GM19035 (cell line): Measurements from ENCODE around the gene OXNAD1.
"Not testable (repeated sequence)": the region's sequence is repeated elsewhere in the genome, so short reads cannot be mapped to it uniquely, and the experiment has no call there.

Experiments used
- ATAC-seq: cut with Tn5 transposase; IDR thresholded peaks from one replicate; pipeline ENCODE4 v1.9.1; 2021; ENCODE audit not compliant: unreplicated experiment

The OXNAD1 gene

DNA sequence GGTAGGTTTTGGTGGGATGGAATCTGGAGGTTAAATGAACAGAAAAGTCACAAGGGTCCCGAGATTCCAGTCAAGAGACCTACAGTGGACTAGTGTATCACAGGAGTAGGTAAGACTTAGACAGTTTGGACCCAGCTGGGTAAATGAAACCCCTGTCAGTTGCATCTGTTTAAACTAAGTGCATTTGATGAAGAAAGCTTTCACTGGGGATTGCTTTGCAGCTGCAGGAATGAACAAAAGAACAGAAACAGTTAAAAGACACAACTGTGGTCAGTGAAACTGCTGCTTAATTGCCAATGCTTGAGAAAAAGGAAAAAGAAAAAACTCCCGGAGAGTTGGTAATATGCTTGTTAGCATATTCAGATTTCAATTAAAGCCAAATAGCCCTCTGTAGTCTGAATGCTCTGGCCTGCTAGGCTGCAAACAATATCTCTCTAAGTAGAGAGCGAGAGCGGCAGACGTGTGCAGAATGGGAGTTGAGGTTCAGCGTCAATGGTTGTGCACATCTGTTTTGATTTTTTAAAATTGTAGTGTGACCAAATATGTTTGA lies 37.1 kb downstream of the OXNAD1 start:
- ATAC-seq = no peak

DNA sequence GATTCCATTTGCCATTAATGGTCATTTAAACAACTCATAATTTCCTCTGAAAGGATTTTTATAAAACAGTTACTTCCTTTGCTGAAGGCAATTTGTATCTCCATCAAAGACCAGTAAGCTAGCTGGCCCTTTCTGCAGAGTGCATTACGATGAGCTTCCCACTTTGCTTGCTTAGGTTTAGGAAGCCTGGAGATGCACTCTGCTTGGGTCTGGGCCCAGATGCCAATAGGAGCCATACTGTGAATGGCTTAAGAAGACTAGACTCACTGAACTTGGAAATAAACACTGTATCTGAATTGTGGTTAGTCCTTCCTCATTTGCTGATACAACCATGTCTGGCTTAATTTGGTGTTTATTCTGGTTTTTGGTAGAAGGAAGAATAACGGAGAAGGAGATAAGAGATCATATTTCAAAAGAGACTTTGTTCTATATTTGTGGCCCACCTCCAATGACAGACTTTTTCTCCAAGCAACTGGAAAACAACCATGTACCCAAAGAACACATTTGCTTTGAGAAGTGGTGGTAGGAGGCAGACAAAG lies 38.1 kb downstream of the OXNAD1 start:
- no peak for ATAC-seq

DNA sequence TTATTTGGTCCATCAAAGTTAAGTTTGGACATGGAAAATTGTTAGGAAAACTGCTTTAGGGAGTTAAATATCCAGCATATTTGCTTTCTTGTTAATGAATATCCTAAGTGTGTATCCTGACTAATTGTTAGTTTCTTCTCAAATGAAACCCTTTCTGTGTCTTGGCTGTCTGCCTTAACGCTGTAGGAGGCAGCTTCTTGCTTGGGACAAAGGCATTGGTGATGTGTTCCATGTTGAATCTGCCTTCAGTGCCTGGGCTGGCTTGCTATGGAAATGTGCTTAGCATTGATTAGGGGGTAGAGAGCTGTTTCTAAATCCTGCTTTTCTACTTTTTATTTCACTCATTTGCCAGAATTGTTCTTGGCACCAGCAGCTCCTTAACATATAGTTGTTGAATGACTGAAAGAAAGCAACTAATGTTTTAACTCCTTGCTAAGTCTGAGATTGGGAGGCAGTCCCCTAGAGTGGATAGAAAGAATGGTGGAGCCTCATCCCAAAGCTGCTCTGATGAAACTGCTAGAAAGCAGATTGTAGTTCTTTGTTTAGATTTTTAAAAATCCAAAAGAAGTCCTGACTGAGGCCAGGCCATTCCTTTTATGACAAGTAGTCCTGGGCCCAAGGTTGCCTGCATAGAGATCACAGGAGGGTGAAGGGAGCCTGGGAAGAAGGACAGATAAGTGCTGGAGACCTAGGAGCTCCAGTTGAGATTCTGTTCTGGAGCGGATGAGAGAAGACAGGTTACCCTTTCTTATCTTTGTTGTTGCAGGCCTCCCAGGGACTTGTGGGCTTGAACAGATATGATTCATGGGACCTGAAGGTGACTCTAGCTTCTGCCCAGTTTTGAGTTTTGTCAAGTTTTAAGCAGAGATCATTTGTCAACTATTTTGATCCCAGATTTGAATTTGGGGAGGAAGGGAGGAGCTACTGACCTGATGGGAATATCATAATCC lies 39.3 kb downstream of the OXNAD1 start:
- no peak for ATAC-seq

DNA sequence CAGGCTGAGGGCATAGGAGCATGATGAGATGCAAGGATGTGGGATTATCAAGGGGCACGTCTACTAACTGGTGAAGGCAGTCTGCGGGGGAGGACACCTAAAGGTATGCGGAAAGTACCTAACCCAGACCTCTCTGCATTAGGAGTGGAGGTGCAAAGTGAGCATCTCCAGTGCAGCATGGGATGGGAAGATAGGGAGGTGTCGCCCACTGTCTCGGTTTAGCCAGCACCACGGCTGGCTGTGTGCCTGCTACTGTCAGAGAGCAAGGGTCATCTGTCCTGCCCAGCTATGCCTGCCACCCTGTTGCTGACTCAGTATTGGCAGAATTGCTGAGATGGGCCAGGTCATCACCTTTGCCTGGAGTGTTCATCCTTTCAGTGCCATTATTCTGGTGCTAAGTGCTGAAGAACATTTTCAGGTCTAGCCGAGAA lies 40.1 kb downstream of the OXNAD1 start:
- ATAC-seq = no peak

DNA sequence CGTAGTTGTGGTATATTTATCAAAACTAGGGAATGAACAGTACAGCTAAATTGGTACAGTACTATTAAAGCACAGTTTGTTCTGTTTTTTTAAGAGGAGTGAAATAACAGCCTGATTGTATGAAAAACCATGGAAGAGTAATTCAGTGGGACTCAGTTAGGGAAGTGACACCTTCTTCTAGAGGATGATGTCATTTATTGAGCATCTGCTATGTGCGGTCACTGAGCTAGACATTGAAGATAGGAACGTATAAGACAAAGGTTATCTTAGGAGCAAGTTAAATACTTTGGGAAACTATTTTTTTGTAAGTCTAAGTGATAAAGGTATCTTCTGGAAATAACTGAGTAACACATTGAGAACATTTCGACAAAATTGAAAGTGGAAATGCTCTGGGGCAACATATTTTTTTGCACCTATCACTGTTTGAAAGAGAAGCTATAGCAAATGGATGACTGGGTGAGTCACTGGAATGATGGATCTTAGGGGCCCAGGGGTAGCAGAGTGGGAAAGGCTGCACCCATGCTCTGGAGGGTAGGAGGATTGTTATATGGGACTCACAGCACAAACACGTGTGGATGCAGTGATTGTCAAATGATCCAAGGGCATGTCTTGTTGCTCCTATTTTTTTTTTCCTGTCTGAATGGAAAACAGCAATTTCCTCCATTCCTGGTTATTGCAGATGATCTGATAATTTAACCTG lies 43.0 kb downstream of the OXNAD1 start:
- no peak for ATAC-seq

DNA sequence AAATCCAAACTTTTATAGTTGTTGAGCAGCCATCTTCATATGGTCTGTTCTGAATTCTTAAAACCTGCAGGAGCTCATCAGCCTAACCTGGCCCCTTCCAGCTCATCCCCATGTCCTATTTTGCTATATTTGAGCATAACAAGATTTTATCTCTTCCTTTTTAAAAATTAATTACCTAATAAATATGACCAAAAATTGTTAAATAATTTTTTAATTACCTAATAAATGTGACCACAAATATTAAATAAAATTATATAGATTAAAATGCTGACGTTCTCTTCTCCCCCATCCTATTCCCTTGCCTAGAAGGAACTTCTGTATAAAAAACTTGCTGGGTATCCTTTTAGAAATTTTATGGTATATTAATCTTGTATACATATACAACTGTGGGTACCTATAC lies 43.7 kb downstream of the OXNAD1 start:
- no peak for ATAC-seq

DNA sequence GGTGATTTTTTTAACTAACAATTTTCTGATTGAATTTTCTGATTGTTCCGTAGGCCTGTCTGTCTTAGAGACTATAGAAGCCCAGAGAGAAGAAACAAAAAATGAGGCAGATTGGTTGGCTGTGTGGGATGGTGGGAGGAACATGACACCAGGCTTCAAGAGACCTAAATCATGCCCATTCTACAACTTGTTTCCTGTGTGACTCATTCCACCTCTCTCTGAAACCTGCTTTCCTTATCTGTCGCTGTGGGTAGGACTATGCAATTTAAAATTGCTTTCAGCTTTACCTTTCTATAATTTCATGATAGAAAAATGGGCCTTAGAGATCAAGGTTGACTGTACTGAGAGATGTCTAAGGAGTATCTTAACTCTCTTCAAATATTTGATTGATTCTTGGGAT lies 44.5 kb downstream of the OXNAD1 start:
- ATAC-seq = peak; percentile 86

DNA sequence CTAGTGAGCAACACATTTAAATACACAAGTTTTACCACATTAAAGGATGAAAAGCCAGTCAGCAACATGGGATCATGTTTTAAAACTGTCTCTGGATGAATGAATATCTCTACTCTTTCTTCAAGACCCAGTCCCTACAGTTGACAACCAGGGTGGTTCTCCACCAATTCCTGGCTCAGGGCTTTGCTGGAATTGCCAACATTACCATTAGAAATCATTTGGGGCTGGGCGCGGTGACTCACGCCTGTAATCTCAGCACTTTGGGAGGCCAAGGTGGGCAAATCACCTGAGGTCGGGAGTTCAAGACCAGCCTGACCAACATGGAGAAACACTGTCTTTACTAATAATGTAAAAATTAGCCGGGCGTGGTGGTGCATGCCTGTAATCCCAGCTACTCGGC lies 45.5 kb downstream of the OXNAD1 start:
- not testable (repeated sequence) for ATAC-seq

DNA sequence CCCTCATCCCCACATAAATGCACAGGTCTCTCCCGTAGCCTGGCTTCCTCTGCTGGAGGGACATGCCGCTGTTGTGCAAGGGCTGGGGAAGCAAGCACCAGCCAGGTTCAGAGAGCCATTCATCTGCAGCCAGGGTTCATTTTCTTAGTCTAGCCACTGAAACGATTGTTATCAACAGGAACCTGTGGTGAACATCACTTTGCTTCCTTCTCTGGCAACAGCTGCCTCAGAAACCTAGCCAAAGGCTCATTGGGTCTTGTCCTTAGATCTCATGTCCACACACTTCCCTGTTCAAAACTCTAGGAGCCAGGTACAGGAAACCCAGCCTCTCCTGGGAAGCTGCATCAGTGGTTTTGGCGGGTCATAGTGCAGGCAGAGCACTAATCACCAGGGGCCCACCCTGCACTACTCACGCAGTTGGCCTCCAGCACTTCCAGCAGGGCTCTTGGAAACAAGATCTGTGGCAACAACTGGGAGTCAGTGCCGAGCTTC lies 47.0 kb downstream of the OXNAD1 start:
- no peak for ATAC-seq

DNA sequence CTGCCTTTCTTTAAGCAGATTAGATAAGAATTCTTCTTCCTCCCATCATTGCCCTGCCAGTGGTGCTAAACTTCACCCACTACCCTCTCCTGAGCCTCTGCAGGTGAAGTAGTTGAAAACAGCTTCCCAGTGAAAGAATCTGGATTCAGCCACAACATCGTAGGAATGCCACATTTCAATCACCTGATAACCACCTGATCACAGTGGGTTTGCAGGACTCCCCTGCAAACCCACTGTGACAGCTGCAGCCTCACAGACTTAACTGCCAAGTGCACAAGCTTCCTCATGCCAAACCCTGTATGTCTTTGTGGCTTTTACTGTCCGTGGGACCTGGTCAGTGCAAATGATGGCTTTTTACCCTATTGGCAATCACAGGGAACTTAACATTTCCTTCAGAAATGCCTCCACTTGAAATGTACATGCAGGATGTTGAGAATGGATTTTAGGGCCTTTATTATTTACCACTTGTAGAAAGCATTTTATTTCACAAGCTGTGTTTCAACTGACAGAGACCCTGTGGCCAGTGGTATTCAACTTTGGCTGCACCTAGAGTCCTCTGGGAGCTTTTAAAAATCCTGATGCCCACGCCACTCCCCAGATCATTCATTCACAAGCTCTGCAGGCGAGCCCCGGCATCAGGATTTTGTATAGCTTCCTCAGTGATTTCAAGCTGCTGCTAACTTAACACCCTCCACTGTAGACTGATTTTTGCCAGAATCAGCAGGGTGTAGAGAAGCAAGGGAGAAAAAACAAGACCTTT lies 49.1 kb downstream of the OXNAD1 start:
- no peak for ATAC-seq

DNA sequence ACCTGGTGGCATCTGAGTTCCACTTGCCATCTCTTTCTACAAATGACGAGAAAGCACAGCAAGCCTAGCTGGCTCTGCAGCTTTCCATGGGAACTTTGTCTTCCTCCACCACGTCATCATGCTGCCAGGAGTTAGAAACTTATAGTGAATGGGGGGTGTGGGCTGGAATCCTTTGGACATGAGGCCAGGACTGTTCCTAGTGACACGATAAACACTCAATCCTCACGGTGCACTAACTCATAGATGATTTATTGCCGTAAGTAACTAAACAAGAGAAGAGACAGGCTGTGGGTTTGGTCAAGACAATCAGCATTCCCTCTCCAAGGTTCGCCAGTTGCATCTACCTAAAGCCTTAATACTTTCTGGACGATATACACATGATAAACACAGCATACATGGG lies 50.6 kb downstream of the OXNAD1 start:
- no peak for ATAC-seq

DNA sequence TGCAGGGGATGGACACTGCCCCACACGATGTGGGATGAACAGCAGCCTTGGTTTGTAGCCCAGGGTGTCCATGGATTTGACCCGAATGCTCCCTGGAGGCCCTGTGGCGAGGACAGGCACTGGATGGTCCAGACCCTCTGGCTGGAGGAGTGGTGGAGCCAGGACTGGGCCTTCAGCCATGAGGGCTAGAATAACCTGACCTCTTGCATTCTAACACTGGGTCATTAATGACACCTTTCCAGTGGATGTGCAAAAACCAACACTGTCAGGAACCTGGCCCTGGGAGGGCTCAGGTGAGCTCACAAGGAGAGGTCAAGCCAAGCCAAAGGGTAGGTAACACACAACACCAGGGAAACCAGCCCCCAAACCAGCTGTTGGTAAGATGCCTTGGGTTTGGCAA lies 51.4 kb downstream of the OXNAD1 start:
- no peak for ATAC-seq

DNA sequence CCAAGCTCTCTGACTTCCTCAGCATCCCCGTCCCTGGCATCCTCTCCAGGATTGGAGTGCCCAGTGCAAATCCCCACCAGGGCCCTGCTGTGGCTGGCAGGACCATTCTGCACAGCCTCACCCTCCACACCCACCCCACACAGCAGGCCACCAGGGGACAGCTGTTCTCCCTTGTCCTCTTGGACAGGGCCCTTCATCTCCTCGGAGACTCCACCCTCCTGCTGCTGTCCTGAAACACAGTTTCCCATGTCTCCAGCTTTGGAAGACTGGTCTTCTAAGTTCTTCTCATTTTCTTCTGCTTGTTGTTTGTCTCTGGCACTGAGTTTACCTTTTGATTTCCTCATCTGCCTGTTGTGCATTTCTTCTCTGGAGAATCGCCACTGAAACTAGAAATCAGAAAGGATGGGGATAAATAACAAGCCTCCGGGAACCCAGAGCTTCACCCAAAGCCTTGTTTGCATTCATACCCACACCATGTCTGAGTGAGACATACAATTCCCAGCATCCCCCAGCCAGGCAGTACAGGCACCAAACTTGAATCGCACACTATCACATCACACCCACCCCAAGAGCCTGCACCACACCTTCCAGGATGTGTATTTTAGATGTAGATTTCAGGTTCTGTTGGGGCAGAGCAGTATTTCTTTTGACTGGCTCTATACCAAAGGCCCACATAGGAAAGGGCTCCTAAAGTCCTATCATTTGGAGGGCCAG lies 52.0 kb downstream of the OXNAD1 start:
- ATAC-seq = no peak

DNA sequence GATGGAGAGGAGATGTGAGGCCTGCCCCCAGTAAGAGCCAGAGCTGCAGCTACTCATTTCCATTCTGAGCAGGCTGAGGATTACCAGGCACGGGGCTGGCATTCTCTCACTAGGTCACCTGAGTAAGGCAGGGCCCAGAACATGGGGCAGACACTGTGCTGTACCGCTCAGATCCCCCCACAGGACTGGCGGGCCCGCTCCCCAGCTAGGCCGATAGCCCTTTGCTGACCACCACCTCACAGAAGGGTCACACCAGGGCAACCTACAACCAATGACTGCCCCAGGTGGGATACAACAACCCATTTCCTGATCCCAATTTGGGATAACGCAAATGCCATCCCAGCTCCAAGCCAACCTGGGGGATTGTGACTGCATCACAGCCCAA lies 52.5 kb downstream of the OXNAD1 start:
- ATAC-seq = no peak

DNA sequence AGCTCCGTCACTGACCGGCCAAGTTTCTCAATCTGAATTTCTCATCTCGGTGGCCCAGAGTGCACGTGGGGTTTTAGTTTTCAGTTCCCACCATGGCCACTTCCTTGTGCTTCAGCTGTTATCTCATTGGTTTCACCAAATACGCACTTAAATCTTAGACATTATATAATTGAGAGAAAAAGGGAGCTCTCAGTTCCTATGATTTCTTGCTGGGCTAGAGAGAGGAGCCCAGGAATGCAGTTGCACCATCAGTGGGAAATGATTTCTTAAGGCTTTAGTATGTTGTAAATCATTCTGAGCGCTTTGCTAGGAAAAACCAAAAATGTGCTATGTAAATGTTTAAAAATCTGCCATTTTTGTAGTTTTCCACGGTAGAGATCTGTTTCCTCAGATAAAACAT lies 53.2 kb downstream of the OXNAD1 start:
- no peak for ATAC-seq

DNA sequence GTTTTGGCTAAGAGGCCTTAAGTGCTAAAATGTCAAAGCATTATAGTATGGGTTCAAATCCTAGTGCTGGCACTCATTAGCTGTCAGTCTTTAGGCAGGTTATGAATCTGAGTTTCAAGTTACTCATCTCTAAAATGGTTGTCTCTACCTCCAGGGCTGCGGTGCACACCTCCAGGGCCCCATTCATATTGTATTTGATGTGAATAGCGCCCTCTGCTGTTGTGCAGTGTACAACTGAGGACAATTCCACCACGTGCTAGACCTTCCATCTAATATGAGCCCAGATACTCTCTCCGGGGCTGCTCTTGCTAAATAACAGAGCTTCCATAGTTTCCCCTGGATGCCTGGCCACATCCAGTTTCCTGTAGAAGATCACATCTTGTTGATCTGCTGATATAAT lies 54.3 kb downstream of the OXNAD1 start:
- no peak for ATAC-seq

DNA sequence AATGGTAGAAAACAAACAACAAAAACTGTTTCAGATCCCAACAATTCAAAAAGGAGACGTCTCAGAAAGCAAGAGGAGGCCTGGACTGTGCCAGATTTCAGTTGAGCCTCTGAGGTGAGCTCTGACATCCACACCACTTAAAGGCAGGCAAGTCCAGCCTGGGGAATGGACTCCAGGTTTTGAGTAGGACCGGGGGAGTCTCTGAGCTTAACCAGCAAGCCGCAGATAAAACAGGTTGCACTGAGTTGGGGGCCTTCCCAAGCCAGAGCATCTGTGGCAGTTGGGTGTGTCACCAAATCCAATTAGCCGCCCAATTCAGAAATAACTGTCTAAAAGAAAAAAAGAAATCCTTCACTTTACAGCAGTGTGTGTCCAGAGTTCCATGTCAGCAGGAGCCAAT lies 54.7 kb downstream of the OXNAD1 start:
- ATAC-seq = no peak

DNA sequence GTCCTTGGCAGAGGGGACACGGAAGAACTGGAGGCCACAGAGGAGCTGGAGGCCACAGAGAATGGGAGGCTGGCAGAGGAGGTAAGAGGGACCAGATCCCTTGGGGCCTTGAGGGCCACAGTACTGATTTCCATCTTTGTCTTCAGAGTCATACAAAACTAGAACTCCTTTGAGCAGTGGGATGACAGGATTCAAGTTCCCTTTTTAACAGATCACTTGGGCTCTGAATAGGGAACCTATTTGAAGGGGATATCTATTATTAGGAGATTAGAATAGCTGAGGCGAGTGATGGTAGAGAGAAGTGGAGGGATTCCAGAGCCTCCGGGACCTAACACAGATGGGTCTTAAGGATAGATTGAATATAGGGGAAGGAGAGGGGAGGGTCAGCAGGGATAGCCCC lies 55.7 kb downstream of the OXNAD1 start:
- ATAC-seq = no peak

DNA sequence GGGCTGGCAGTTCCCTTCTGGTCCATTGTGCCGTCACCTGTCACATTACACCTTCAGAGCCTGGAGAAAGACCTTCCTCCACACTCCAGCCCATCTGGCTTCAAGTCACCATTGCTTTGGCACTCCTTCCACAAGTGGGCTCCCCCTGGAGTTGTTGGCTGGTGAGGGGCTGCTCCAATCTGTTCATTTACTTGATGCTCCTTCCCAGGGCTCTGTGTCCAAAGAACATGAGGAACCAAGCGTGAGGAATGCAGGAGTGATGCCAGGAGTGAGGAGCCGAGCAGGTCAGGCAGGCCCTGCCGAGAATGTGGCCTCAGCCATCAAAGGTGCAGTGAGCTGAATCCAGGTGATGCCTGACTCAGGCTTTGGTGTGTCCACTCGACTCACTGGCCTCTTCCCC lies 57.2 kb downstream of the OXNAD1 start:
- ATAC-seq = no peak

DNA sequence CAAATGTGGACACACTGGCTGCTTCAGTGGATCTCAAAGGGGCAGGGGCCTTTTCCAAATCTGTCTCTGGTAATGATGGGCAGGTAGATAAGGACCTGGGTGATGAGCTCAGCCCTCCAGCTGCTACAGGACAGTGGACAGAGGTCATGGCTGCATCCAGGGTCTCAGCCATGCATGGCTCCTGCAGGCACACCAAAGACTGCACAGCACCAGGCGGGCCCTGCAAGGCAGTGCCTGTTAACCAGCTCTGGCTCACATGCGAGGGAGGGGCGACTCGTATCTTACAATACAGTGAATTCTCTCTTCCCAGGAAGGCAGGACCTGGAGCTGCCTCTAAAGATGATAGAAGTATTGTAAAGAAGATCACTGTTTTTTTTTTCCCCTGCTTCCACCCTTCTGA lies 58.7 kb downstream of the OXNAD1 start:
- ATAC-seq = no peak
